ENCODE measurements around the gene HOGA1. TPM values are rescaled to one million over a fixed set of nuclear protein-coding genes. Genes with fewer than 3 reads are reported as not detected.

The HOGA1 gene
- total RNA-seq, 1 experiment from 2014 or later = 4.4 TPM

DNA sequence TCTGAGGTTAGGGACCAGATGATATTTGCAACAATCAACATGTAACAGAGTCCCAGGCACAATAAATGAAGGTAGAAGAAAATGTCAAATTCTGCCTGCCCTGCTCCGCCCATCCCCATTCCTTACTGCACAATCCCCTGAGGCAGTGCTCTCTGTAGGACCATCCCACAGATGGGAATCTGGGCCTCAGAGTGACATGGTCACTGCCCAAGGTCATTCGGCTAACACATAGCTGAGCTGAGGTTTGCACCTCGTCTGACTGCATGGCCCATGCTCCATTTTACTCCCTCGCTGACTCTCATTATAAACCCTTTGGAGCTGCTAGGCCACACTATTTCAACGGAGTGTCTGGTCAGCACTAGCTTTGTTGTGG lies 1.2 kb downstream of the HOGA1 start:
- no peaks in the 10 kb centered on the region for H3K36me3 ChIP-seq (ENCODE audit: low read depth)
- H3K27ac ChIP-seq = no peak overlapping the region
- H3K4me2 ChIP-seq = no peak overlapping the region
- H3K27me3 ChIP-seq (ENCODE audit: insufficient read depth, low read depth) = no peaks in the 10 kb centered on the region
- intact Hi-C loops (cut with micrococcal nuclease; ENCODE audit: unreplicated experiment) = no loop called here
- ChIA-PET POLR2A (ENCODE audit: unreplicated experiment) (no interaction called here), CTCF (no interaction called here)
- H3F3A ChIP-seq (ENCODE audit: insufficient read depth, low read depth) = no peaks in the 10 kb centered on the region
- TF ChIP-seq, protein P1, sequence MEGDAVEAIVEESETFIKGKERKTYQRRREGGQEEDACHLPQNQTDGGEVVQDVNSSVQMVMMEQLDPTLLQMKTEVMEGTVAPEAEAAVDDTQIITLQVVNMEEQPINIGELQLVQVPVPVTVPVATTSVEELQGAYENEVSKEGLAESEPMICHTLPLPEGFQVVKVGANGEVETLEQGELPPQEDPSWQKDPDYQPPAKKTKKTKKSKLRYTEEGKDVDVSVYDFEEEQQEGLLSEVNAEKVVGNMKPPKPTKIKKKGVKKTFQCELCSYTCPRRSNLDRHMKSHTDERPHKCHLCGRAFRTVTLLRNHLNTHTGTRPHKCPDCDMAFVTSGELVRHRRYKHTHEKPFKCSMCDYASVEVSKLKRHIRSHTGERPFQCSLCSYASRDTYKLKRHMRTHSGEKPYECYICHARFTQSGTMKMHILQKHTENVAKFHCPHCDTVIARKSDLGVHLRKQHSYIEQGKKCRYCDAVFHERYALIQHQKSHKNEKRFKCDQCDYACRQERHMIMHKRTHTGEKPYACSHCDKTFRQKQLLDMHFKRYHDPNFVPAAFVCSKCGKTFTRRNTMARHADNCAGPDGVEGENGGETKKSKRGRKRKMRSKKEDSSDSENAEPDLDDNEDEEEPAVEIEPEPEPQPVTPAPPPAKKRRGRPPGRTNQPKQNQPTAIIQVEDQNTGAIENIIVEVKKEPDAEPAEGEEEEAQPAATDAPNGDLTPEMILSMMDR (conservative IDR thresholded peaks at IDR 0.05) = no peak
- no peak for TF ChIP-seq EZH2 (IDR thresholded peaks at IDR 0.05; ENCODE audit: low read depth)
- no peaks in the 10 kb centered on the region for H3K79me2 ChIP-seq (ENCODE audit: low read depth)
- H3K9me2 ChIP-seq (ENCODE audit: insufficient read depth) = no peaks in the 10 kb centered on the region
- no peaks in the 10 kb centered on the region for H3K9me3 ChIP-seq (ENCODE audit: insufficient read depth, low read depth)
- H3K4me3 ChIP-seq = no peak overlapping the region
- no peak overlapping the region for H2AFZ ChIP-seq
- no peak for DNase-seq
- BruUV-seq (replicated peaks) = no TSS peak
- no peaks in the 10 kb centered on the region for H3K4me1 ChIP-seq (replicated peaks; ENCODE audit: insufficient read depth)
- H4K20me1 ChIP-seq (ENCODE audit: insufficient read depth) = no peaks in the 10 kb centered on the region

DNA sequence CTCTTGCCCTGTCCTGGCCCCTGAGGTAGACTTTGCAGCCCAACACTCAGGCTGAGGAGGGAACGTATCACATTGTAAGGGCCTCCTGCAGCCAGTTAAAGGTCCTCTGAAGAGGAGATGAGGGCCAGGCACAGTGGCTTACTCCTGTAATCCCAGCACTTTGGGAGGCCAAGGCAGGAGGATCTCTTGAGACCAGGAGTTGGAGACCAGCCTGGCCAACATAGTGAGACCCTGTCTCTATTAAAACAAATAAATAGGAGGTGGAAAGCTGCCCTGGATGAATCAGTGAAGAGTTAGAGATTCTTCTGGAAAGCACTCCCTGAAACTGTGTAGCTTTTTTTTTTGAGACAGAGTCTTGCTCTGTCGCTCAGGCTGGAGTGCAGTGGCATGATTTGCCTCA lies 3.0 kb downstream of the HOGA1 start:
- DNase-seq = no peak
- H3K79me2 ChIP-seq (ENCODE audit: low read depth) = no peaks in the 10 kb centered on the region
- no peak overlapping the region for H3K4me2 ChIP-seq
- no peaks in the 10 kb centered on the region for H3K4me1 ChIP-seq (replicated peaks; ENCODE audit: insufficient read depth)
- no peaks in the 10 kb centered on the region for H3K9me3 ChIP-seq (ENCODE audit: insufficient read depth, low read depth)
- BruUV-seq (replicated peaks) = no TSS peak
- no peaks in the 10 kb centered on the region for H4K20me1 ChIP-seq (ENCODE audit: insufficient read depth)
- no peaks in the 10 kb centered on the region for H3K36me3 ChIP-seq (ENCODE audit: low read depth)
- intact Hi-C loops (cut with micrococcal nuclease; ENCODE audit: unreplicated experiment) = no loop called here
- H3K27me3 ChIP-seq (ENCODE audit: insufficient read depth, low read depth) = no peaks in the 10 kb centered on the region
- H3K9me2 ChIP-seq (ENCODE audit: insufficient read depth) = no peaks in the 10 kb centered on the region
- ChIA-PET CTCF (no interaction called here), POLR2A (ENCODE audit: unreplicated experiment) (no interaction called here)
- no peak for TF ChIP-seq EZH2 (IDR thresholded peaks at IDR 0.05; ENCODE audit: low read depth)
- TF ChIP-seq, protein P1 (conservative IDR thresholded peaks at IDR 0.05) = no peak
- no peak overlapping the region for H2AFZ ChIP-seq
- no peak overlapping the region for H3K27ac ChIP-seq
- no peak overlapping the region for H3K4me3 ChIP-seq
- H3F3A ChIP-seq (ENCODE audit: insufficient read depth, low read depth) = no peaks in the 10 kb centered on the region

DNA sequence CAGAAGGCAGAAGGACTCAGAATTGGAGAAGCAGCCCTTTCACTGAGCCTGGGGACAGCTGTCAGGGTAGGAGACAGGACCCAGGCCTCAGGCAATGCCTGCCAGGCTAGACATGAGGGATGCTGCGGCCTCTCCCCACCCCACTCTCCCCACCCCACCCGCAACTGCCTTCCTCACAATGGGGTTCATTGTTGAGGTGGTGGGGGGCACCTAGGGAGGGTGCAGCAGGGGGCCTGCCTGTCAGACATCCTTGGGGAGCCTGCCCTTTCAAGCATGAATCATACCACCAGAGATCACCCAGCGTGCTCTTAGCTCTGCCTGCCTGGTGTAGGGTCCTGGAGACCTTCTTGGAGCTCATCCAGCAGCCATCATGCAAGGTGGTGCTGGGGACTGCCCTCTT lies 5.3 kb downstream of the HOGA1 start, which contains the start of gene C10orf62:
TSS of gene C10orf62 (plus strand) at position 243 of the 400 bp plus-strand sequence. CDS start 177 bp downstream, outside the sequence.
- H3F3A ChIP-seq (ENCODE audit: insufficient read depth, low read depth) = no peaks in the 10 kb centered on the region
- TF ChIP-seq, protein P1 (conservative IDR thresholded peaks at IDR 0.05) = no peak
- no peak for TF ChIP-seq EZH2 (IDR thresholded peaks at IDR 0.05; ENCODE audit: low read depth)
- H3K9me2 ChIP-seq (ENCODE audit: insufficient read depth) = no peaks in the 10 kb centered on the region
- no peaks in the 10 kb centered on the region for H3K27me3 ChIP-seq (ENCODE audit: insufficient read depth, low read depth)
- no peaks in the 10 kb centered on the region for H3K4me1 ChIP-seq (replicated peaks; ENCODE audit: insufficient read depth)
- no peaks in the 10 kb centered on the region for H4K20me1 ChIP-seq (ENCODE audit: insufficient read depth)
- no peak within 1 kb of the TSS for H3K27ac ChIP-seq
- H3K4me3 ChIP-seq = no peak within 1 kb of the TSS
- CTCF ChIA-PET = no interaction called here
- no peak for DNase-seq
- H3K4me2 ChIP-seq = no peak within 1 kb of the TSS
- no peaks in the 10 kb centered on the region for H3K9me3 ChIP-seq (ENCODE audit: insufficient read depth, low read depth)
- H3K36me3 ChIP-seq (ENCODE audit: low read depth) = no peaks in the 10 kb centered on the region
- POLR2A ChIA-PET (ENCODE audit: unreplicated experiment) = no interaction called here
- intact Hi-C loops (cut with micrococcal nuclease; ENCODE audit: unreplicated experiment) = no loop called here
- BruUV-seq (replicated peaks) = no TSS peak
- H3K79me2 ChIP-seq (ENCODE audit: low read depth) = no peaks in the 10 kb centered on the region
- H2AFZ ChIP-seq = no peak within 1 kb of the TSS

Data from PC-9 (cell line).